Measurements from ENCODE around the gene SEC14L5.
"Not testable (repeated sequence)": the region's sequence is repeated elsewhere in the genome, so short reads cannot be mapped to it uniquely, and the experiment has no call there.

The SEC14L5 gene

GRCh38 chr16:4958510-4959438, 644 bp downstream of the SEC14L5 start:
- DNase-seq = no peak

GRCh38 chr16:4960579-4960978, 2.4 kb downstream of the SEC14L5 start:
- no peak for DNase-seq

GRCh38 chr16:4962716-4963115, 4.6 kb downstream of the SEC14L5 start:
- DNase-seq = no peak

DNA sequence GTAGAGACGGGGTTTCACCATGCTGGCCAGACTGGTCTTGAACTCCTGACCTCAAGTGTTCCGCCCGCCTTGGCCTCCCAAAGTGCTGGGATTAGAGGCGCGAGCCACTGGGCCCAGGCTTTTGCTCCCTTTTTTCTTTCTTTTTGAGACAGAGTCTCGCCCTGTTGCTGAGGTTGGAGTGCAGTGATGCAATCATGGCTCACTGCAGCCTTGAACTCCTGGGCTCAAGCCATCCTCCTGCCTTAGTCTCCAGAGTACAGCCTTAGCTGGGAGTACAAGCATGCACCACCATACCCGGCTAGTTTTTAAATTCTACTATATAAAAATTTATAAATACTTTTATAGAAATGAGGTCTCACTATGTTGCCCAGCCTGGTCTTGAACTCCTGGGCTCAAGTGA, 5.4 kb downstream of the SEC14L5 start:
- not testable (repeated sequence) for DNase-seq

DNA sequence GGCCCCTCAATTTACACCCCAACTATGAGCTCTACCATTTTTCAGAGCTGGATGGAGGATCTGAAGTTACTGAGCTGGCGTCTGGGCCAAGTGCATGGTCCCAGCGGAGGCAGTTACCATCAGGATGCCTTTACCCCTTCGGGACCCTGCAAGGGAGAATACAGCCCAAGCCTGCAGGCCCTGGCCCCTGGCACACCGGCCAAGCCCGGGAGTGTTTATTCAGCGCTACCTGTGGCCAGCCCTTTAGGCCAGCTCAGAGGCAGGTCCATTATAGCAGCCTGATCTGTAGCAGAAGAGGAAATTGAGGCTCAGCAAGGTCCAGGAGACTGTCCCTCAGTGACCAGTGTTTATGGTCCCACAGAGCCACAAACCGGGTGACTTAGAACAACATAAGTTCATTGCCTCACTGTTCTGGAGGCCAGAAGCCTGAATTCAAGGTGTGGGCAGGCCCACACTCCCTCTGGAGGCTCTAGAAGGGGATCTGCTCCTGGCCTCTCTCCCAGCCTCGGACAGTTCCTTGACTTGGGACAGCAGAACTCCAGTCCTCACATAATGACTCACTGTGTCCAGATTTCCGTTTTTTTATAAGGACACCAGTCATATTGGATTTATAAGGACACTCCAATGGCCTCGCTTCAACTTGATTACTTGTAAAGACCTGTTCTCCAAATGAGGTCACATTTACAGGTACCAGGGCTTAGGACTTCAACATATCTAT, 8.8 kb downstream of the SEC14L5 start:
- no peak for DNase-seq

DNA sequence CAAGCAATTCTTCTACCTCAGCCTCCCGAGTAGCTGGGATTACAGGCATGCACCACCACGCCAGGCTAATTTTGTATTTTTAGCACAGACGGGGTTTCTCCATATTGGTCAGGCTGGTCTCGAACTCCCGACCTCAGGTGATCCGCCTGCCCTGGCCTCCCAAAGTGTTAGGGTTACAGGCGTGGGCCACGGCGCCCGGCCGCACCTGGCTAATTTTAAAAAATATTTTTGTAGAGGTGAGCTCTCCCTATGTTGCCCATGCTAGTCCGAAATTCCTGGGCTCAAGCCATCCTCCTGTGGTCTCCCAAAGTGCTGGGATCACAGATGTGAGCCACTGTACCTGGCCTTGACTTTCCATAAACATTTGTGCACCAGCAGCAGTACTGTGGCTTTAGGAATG, 10.1 kb downstream of the SEC14L5 start:
- not testable (repeated sequence) for DNase-seq

- DNase-seq = no peak
These were observed 10.9 kb downstream of the SEC14L5 start for GRCh38 chr16:4968879-4969483.

DNA sequence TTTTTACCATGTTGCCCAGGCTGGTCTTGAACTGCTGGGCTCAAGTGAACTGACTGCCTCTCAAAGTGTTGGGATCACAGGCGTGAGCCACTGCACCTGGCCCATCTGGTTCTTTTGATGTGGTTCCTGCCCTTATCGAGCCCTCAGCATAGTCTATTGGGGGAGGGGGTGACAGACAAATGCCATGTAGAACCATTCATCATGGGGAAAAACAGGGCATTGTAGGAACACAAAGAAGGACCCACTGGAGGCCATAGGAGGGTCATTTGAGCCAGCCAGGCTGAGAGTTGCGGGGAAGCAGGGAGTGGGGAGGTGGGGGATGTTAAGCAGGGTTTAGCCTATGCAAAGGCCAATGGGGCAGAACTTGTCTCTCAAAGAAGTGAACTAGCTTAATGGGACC, 11.9 kb downstream of the SEC14L5 start:
- no peak for DNase-seq

DNA sequence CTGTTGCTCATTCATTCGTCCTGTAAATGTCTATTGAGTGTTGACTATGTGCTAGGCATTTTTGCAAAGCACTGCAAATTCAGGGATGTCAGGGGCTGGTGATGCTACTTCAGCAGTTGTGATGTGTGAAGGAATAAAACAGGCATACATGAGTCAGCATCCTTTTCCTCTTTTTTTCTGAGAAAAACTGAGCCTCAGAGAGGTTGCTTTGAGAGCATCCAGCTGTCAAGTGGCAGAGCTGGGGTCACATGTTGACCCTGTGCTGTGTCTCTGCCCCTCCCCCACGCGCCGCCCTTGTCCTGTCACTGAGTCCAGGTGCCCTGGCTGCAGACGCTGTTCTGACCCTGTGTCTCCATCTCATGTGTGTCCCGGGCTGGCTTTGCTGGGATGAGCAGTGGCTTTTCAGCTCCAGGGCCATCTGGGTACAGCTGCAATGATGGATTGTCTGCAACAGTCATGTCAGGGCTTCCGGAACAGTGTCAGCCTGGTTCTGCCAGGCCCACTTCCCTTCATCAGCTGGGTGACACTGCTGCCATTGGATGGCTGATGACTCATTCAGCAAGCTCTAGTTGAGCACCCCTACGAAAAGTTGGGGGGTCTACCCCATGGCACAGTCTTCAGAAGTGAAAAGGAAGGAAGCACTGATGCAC, 14.9 kb downstream of the SEC14L5 start:
- DNase-seq = no peak

DNA sequence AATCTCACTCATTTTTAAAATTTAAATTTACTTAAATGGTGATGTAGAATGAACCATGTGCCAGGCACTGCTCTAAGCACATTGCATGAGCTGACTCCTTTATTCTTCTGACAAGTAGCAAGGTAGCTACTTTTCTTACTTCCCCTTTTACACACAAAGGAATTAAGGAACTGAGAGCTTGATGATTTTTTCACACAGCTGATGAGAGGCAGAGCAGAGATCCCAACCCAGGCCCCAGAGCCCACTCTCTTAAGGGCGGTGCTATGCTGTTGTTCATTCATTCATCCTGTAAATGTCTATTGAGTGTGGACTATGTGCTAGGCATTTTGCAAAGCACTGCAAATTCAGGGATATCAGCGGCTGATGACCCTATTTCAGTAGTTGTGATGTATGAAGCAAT, 17.9 kb downstream of the SEC14L5 start:
- no peak for DNase-seq

- DNase-seq = no peak
These were observed 18.5 kb downstream of the SEC14L5 start for GRCh38 chr16:4976611-4977145.

DNA sequence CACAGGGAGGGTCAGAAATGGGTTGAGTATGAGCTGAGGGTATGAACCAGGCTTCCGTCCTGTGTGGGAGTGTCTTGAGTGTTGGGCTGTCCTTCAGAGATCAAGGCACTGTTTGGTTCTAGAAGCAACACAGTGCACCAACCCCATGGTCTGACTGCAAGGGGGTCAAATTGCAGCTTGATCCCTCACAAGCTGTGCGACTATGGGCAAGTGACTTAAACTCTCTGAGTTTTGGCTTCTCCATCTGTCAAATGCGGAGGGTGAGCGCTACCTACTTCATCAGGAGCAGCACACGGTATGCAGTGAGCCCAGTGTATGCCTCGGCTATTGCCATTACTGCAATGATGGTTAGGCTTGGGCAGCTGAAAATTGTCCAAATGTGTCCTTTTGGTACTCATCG, 21.0 kb downstream of the SEC14L5 start:
- no peak for DNase-seq

DNA sequence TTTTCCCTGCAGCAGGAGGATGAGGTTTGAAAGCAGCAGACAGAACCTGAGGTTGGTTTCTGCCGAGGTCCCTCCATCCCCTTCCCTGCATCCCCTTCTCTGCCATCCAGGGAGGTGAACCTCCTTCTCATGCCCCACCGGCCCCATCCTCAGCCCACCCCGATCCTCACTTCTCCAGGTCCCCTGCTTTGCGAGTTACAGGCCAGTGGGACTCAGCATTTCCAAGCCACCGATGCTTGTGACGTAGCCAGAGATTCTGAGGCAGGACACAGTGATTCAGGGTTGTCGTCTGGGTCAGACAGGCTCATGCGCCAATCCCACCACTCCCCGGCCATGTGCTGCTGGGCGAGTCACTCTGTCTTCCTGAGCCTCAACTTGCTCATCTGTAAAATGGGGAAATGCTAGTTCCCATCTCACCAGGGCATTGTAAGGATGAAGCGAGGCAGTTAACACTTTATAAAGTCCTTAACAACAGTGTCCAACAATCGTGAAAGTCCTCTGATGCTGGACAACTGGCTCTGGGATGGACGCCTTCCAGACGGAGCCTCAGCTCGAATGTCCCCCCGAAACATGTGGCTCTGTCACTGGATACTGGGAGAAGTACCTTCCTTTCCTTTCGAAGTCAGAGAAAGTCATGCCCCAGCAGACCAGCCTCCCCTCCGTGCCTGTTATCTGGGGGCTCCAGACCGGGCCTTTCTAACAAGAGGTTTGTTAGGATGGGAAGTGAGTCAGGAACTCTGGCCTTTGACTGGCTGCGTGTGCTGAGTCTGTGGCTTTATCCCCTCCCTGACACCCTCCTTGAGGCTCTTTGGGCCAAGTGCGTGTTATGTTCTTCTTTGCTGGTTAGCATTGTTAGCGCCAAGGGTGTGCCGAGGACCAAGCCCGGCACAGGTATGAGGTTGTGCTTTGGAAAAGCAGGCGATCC, 21.9 kb downstream of the SEC14L5 start:
- DNase-seq = no peak

GRCh38 chr16:4980691-4981090, 22.6 kb downstream of the SEC14L5 start:
- no peak for DNase-seq

DNA sequence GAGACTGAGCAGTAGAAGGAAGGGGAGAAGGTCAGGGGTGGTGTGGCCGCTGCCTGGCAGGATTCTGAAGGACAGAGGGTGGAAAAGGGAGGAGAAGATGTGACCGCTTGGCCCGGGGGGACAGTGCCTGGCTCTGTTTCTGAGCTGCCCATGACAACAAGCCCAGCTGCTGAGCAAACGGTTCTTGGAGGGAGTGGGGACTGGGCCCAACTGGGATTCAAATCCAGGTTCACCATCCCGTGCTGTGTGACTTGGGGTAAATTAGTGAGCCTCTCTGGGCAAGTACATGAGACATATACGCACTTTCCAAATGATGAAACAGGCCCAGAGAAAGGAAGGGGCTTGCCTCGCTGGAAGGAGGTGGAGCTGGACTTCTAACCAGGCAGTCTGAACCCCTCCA, 23.3 kb downstream of the SEC14L5 start:
- no peak for DNase-seq

DNA sequence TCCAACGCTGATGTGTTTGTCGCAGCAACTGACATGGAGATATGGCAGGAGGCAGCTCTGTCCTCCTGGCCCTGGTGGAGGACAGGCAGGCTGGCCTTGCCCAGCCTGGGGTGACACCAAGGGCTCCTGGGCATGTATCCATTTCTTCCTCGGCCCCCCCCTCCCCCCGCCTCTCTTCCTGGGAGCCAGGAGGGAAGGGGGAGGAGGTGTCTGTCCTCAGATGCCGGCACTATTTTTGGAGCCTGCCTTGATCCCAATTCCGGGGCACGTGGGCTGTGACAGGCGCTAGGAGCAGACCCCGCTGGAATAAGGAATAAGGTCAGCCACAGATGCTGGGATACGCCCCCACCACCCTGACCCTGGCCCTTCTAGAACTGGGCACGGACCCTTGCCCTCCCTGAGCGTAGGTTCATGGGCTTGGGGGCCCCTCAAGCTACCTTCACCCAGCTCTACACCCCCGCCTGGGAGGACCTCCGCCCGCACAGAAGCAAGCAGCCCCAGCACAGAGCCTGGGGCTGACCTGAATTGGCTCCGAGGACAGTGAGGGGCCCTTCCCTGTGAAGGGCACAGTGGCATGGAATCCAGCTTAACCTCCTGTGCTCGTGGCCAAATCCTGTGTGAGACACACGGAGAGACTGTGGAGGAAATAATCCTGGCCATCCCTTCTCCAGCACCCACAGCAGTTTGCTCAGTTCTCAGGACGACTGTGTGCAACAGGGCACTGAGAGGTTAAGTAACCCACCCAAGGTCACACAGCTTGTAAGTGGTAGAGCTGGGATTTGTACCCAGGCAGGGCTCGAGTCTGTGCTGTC, 24.1 kb downstream of the SEC14L5 start:
- DNase-seq = no peak

DNA sequence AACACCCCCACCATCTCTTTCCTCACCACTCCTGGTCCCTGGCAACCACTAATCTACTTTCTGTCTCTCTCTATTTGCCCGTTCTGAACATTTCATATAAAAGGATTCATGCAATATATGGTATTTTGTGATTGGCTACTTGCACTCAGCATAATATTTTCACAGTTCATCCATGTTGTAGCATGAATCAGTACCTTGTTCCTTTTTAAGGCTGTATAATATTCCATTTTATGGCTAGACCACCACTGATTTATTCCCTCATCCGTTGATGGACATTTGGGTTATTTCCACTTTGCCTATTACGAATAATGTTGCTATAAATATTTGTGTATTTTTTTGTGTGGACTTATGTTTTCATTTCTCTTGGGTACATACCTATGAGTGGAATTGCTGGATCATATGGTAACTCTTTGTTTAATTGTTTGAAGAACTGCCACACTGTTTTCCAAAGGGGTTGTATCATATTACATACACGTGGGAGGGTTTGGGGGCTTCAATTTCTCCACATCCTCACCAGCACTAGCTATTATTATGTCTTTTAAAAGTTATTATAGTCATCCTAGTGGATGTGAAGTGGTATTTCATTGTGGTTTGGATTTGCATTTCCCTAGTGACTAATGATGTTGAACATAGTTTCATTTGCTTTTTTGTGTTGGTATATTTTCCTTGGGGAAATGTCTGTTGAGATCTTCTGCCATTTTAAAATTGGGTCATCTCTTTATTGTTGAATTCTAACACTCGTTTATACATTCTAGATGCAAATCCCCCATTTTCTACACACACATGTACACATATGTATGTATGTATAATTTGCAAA, 26.3 kb downstream of the SEC14L5 start:
- DNase-seq = no peak

- DNase-seq = no peak
These were observed 29.1 kb downstream of the SEC14L5 start for GRCh38 chr16:4987250-4987579.

GRCh38 chr16:4987580-4988374, 29.6 kb downstream of the SEC14L5 start:
- DNase-seq = no peak
